GM15510 (cell line): ENCODE measurements around the gene SLC8B1.

Experiments used
- POLR2A ChIP-seq: IDR thresholded peaks from 3 replicates; pipeline ENCODE4 v1.6.1; 2011; ENCODE audit warnings: borderline replicate concordance; ENCODE audit not compliant: insufficient read length; ENCODE audit errors: extremely low read depth

Gene SLC8B1

DNA sequence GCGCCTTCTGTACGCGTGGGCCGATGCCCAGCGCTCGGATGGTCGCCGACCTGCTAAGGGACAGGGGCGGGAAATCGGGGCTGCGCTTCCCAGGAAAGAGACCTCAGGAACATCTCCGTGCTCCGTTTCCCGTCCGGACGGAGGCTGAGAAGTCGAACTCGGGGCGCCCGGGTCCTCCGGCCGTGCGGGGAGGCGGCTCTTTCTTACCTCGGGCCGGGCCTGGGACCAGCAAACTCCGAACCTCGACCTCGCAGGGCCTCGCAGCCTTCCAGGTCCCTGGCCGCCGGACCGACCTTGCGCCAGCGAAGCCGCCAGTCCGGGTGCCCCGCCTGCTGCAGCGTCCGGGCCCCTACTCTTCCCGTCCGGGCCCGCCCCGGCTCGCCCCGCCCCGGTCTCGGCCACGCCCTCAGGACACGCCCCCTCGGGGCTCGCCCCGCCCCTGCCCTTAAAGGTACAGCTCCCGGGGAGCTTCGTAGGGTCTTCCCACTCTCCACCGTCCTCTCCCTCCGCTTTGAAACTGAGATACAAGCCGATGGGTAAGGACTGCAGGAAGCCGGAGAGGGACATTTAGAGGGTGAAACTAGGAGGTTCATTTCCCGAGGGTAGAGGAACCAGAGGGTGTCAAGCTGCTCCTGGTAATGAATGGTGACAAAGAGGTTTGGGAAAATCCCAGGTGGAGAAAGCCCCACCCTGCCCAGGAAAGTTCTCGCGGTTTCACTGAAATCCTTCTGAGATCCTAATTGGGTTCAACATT is at the start of gene SLC8B1:
SLC8B1 (minus strand) TSS at position 324 of the 754 bp plus-strand sequence. CDS start 2,231 bp downstream, outside the sequence.
- peak; percentile 86 for TF ChIP-seq POLR2A

DNA sequence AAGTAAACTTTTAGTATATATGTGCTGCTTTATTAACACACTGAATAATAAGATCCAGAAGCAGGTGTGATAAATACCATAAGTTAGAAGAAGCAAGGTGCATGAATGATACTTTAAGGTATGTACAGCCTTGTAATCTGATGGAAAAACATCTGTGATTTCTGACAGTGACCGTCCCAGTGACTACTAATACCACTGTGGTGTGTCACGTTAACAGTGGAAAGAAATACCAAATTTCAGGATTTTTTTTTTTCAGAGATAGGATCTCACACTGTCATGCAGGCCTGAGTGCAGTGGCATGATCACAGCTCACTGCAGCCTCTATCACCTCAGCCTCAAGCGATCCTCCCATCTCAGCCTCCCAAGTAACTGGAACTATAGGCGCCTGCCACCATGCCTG is 47.3 kb upstream of the SLC8B1 start:
- no peak for TF ChIP-seq POLR2A

DNA sequence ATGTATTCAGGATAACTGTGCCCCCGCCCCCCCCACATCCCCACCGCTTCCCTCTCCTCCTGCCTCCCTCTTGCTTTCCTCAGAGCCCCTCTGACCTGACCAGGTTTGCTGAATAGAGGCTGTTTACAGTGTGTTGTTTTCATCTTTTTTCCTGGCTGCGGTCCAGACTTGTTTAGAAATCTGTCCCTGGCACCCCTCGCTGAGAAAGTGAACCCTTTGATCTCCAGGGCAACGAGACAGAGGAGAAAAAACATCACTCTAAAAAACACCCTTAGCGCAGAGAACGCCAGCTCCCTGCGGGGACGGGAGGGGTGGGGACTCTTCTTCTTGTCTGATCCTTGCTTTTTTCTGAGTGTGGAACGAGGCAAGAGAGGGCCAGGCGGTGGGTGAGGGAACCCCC is 46.3 kb upstream of the SLC8B1 start:
- no peak for TF ChIP-seq POLR2A

DNA sequence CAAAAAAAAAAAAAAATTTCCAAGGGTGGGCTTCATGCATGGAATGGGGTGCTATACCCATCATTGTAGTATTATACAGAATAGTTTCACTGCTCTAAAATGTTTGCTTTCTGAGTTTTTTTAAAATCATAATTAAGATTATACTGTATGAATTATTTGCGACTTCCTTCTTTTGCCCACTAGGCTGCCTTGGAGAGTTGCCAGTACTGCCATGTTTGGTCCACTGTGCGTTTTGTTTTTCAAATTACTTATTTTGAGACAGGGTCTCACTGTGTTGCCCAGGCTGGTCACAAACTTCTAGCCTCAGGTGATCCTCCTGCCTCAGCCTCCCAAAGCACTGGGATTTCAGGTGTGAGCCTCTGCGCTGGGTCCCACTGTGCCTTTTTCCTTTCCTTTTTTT is 43.4 kb upstream of the SLC8B1 start:
- TF ChIP-seq POLR2A: no peak

DNA sequence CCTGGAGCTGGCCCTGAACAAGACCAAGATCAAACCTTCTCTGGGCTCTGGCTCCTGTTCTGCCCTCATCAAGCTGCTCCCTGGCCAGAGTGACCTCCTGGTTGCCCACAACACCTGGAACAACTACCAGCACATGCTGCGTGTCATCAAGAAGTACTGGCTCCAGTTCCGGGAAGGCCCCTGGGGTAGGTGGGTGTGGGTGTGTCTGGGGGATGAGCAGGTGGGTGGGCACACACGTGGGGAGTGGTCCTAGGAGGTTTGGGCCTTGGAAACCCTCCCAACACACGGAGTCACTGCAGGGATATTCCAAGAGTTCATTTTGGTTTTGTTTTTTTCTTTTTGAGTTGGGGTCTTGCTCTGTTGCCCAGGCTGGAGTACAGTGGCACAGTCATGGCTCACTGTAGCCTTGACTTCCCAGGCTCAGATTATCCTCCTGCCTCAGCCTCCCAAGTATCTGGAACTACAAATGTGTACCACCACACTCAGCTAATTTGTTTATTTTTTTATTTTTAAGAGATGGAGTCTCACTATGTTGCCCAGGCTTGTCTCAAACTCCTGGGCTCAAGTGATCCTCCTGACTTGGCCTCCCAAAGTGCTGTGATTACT is 40.0 kb upstream of the SLC8B1 start:
- no peak for TF ChIP-seq POLR2A

DNA sequence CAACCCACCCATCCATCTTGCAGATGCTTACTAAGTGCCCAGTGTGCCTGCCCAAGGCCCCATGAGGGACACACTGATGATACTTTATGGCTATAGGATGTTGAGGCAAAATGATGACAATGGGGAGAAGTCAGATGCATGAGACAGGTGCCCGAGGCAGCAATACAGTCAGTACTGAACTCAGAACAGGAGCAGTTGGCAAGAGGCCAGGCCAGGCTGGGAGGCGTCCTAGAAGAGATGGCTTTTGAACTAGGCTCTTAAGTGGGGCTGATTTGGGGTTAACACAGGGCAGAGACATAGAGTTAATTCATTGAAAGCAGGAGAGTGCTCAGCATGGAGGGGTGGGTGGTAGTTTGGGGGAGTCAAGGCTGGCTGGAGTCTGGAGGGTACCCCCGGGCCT is 39.1 kb upstream of the SLC8B1 start:
- TF ChIP-seq POLR2A: no peak

DNA sequence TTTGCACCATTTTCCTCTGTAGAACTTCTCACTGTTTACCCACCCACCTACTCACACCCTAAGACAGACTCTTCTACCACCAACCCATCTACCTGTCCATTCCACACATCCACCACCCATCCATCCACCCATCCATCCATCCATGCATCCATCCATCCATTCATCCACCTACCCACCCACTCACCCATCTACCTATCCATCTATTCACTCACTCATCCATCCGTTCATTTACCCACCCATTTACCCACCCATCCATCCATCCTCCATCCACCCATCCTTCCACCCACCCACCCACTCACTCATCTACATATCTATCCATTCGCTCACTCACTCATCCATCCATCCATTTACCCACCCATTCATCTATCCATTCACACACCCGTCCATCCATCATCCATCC is 38.5 kb upstream of the SLC8B1 start:
- TF ChIP-seq POLR2A: no peak

DNA sequence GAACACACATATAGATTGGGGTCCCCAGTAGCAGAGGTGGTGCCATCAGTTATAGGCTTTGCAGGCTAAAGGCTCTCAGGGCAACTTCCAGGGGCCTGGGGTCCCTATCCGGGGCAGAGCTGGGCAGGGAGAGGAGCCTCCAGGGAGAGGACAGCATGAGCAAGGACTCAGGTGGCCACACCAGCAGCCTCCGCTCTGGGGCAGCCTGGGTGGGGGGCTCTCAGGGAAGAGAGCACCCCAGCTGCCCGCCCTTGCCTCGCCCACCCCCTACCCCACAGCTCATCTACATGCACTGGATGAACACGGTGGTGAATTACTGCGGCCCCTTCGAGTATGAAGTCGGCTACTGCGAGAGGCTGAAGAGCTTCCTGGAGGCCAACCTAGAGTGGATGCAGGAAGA is 37.5 kb upstream of the SLC8B1 start:
- no peak for TF ChIP-seq POLR2A

DNA sequence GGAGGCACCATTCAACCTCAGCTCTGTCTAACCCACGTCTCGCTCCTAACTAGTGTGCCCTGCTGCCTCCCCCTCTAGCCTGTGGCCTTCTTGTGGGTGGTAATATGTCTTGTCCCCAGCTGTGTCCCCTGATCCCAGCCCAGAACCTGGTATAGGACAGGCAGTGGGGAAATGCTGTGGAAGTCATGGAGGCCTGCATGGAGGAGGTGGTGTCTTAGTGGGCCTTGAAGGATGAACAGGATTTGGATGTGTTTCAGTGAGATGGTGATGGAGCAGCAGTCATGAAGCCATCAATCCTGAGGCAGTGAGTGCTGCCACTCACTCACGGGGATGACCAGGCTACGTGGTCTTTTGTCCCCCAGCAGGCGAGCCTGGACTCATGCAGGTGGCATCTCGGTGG is 36.9 kb upstream of the SLC8B1 start:
- no peak for TF ChIP-seq POLR2A

DNA sequence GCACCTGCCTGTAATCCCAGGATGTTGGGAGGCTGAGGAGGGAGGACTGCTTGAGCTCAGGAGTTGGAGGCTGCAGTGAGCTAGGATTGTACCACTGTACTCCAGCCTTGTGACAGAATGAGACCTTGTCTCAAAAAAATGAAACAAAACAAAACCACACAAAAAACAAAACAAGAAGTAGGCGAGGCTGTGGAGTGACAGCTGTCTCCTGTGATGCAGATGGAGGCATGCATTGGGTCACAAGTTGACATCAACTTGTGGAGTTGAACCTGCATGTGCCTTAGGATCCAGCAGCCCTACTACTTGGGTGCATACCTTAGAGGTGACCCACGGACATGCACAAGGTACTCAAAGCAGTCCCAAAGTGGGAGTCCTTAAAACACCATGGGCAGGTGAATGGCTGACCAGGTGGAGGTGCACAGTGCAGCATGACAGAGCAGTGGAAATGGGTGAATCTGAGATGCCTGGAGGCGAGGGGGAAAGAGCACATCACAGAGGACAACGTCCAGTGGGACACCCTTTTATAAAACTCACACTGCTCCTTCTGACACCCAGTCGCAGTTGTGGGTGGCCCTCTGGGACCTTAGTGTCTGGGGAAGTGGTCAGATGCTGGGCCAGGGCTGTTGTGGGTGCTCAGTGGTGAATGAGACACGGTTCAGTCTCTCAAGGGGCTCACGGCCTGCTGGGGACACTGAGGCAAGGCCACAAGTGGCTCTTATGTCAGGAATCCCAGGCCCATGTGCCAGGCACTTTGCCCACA is 36.2 kb upstream of the SLC8B1 start:
- no peak for TF ChIP-seq POLR2A

DNA sequence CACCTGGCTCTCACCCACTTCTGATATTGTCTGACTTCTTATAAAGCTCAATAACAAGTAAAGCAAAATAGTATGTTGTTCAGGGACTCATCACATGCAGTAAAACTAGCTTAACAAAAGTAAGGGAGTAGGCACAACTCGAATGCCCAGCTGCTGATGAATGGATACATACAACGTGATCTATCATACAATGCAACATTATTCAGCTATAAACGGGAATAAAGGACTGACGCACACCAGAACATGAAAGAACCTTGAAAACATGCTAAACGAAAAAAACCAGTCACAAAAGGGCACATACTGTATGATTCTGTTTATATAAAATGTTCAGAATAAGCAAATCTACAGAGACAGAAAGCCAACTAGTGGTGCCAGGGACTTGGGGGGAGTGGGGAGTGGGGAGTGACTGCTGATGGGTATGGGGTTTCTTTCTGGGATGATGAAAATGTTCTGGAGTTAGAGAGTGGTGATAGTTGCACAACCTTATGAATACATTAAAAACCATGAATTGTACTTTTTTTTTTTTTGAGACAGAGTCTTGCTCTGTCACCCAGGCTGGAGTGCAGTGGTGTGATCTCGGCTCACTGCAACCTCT is 34.6 kb upstream of the SLC8B1 start:
- no peak for TF ChIP-seq POLR2A

DNA sequence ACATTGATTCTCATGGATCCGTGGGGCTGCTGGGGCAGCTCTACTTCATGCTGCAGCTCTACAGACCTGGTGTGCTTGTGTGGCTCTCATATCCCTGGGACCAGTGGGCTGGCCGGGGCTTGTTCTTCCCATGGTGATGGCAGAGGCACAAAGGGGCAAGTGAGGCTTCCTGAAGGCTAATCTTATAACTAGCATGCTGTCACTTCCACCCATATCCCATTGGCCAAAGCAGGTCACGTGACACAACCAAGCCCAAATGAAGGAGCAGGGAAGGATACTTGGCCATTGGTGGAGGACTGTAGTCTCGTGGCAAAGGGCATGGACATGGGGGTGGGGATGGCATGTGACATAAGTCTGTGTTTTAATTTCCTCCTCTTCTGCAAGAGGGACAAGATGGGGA is 33.4 kb upstream of the SLC8B1 start:
- no peak for TF ChIP-seq POLR2A

DNA sequence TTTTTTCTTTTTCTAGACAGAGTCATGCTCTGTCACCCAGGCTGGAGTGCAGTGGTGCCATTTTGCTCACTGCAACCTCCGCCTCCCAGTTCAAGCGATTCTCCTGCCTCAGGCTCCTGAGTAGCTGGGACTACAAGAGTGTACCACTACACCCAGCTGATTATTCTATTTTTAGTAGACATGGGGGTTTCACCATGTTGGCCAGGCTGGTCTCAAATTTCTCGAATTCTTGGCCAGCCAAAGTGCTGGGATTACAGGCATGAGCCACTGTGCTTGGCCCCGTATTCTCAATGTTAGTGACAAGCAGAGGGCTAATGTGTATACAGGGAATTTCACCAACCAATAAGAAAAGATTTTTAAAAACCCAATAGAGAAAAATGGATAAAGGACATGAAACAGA is 31.9 kb upstream of the SLC8B1 start:
- no peak for TF ChIP-seq POLR2A

DNA sequence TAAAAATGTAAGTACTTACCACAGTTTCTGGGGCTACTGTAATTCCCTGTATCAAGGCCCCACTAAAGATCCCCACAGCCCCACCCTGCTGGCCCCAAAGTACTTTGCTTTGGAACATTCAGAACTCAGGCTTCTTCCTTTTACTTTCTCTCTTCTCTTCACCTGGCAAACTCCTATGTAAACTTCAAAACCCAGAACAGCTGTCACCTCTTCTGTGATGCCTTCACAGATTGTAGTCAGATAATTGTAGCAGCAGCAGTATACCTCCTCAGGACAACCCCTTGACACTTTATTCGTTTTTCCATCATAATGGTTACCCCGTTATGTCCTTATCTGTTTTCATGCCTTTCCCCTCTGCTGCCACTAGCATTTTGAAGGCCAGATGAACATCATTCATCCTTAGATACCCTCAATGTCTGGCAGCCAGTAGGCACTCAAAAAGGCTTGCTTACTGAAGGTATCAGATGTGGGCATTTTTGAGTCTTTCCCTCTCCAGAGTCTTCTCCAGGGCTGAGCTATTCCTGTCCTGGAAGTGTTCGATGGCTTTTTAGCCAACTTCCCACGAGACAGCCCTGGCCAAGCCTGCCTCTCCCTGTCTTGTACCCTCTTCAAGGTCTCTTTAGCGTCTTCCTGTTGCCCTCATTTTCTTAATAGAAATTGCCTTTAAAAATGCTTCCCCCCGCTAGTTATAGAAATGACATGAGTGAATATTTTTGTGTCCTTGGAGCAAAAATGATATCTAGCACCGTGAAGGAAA is 30.9 kb upstream of the SLC8B1 start:
- no peak for TF ChIP-seq POLR2A
